SK-N-SH (cell line): ENCODE measurements around the gene RAB15.

Source experiments
- CTCF ChIP-seq: fragments of 200-600 bp; sonication (generic); IDR thresholded peaks from 2 replicates; pipeline ENCODE4 v1.6.1; 2017; ENCODE audit warnings: antibody characterized with exemption, mild to moderate bottlenecking, moderate library complexity
- EZH2phosphoT487 ChIP-seq: fragments of 200-600 bp; sonication (generic); IDR thresholded peaks from 2 replicates; pipeline ENCODE4 v1.6.1; 2017; ENCODE audit warnings: low read depth, mixed run types, mild to moderate bottlenecking, antibody characterized with exemption, moderate library complexity, borderline replicate concordance
- IRF3 ChIP-seq: fragments of 150-350 bp; IDR thresholded peaks from 2 replicates; pipeline ENCODE4 v1.6.1; 2016; ENCODE audit warnings: mild to moderate bottlenecking, low read depth, low read length
- MEF2A ChIP-seq: IDR thresholded peaks from 2 replicates; pipeline ENCODE4 v1.4.0; 2012; ENCODE audit warnings: low read depth, borderline replicate concordance
- POLR2AphosphoS5 ChIP-seq: IDR thresholded peaks from 2 replicates; pipeline ENCODE4 v1.6.1; 2012; ENCODE audit warnings: low read depth, low read length
- RAD21 ChIP-seq: IDR thresholded peaks from 2 replicates; pipeline ENCODE4 v1.6.1; 2012; ENCODE audit warnings: mild to moderate bottlenecking, low read length
- RCOR1 ChIP-seq: fragments of 150-350 bp; IDR thresholded peaks from 2 replicates; pipeline ENCODE4 v1.6.1; 2017; ENCODE audit warnings: antibody characterized with exemption, low read length
- REST ChIP-seq: IDR thresholded peaks from 2 replicates; pipeline ENCODE4 v1.6.1; 2012; ENCODE audit warnings: mild to moderate bottlenecking, low read depth, low read length, moderate library complexity
- SMC3 ChIP-seq: IDR thresholded peaks from 2 replicates; pipeline ENCODE4 v1.6.1; 2012; ENCODE audit warnings: low read depth, low read length, improper control_type of control experiment
- TEAD4 ChIP-seq: IDR thresholded peaks from 2 replicates; pipeline ENCODE4 v1.4.0; 2012; ENCODE audit warnings: mild to moderate bottlenecking, borderline replicate concordance; ENCODE audit not compliant: insufficient read depth

GRCh38 chr14:64951291-64951690 lies 20.8 kb downstream of the RAB15 start:
- TF ChIP-seq CTCF (no peak), POLR2AphosphoS5 (no peak), MEF2A (no peak), RAD21 (no peak), REST (no peak), SMC3 (no peak), RCOR1 (no peak), EZH2phosphoT487 (no peak), IRF3 (no peak), TEAD4 (no peak)
